Heart right ventricle (tissue), 16 donors: ENCODE measurements around the gene RNF138. TPM values are rescaled to one million over a fixed set of nuclear protein-coding genes. Genes with fewer than 3 reads are reported as not detected.
"Not testable (repeated sequence)": the region's sequence is repeated elsewhere in the genome, so short reads cannot be mapped to it uniquely, and the experiment has no call there.

ENCODE experiments used
- ATAC-seq, 8 donors: fragments of 200-7000 bp; cut with Tn5 transposase; one replicate each; pipeline ENCODE4 v1.9.1; 2020; ENCODE audit warnings: mild to moderate bottlenecking in 8 of 8, moderate library complexity in 8 of 8, moderate number of reproducible peaks in 1 of 8
- DNase-seq, 2 donors: peaks; one replicate each; pipeline ENCODE4 v3.0.0-alpha.2; 2020
- H3K27ac ChIP-seq, 10 donors: fragments of 200-600 bp; sonication (generic) in 2 of 10; one replicate each; pipeline versions ENCODE4 v1.5.0 to v1.8.0; 2020 to 2022; ENCODE audit warnings: mild to moderate bottlenecking in 3 of 10
- H3K27me3 ChIP-seq, 7 donors: fragments of 200-600 bp; one replicate each; pipeline ENCODE4 v1.8.0; 2021 to 2022; ENCODE audit warnings: mild to moderate bottlenecking in 2 of 7
- H3K36me3 ChIP-seq, 9 donors: fragments of 200-600 bp; sonication (generic) in 1 of 9; one replicate each; pipeline versions ENCODE4 v1.5.0 to v1.8.0; 2020 to 2022; ENCODE audit warnings: mild to moderate bottlenecking in 2 of 9
- H3K4me1 ChIP-seq, 9 donors: fragments of 200-600 bp; sonication (generic) in 1 of 9; one replicate each; pipeline versions ENCODE4 v1.5.0 to v1.8.0; 2020 to 2022; ENCODE audit warnings: mild to moderate bottlenecking in 4 of 9
- H3K4me3 ChIP-seq, 10 donors: fragments of 200-600 bp; sonication (generic) in 2 of 10; one replicate each; pipeline versions ENCODE4 v1.5.0 to v1.8.0; 2020 to 2022; ENCODE audit warnings: mild to moderate bottlenecking in 7 of 10, moderate library complexity in 2 of 10
- H3K9me3 ChIP-seq, 11 donors: fragments of 200-600 bp in 10 of 11; sonication (generic) in 2 of 11; one replicate each; pipeline versions ENCODE4 v1.5.0 to v1.8.0; 2013 to 2022; ENCODE audit warnings: mild to moderate bottlenecking in 2 of 11, control low read depth in 1 of 11, moderate library complexity in 1 of 11
- WGBS, 2 donors: extraction: QIAGEN DNeasy Blood & Tissue Kit; methylation state at CpG; one replicate each; pipeline ENCODE4 v1.1.7; 2013; ENCODE audit warnings: inconsistent platforms in 1 of 2; 5-methylcytosine and 5-hydroxymethylcytosine counted together
- intact Hi-C, 10 donors: fragments of 100-400 bp; cut with DNase I; formaldehyde crosslinking; loops; one replicate each; pipeline versions ENCODE4 v1.11.1 to v1.14.2; 2022
- polyA plus RNA-seq, 2 donors: library from polyadenylated mRNA; stranded (reverse); fragments of 200-250 nt; gene quantifications; one replicate each; pipeline ENCODE4 v1.2.3, GENCODE V29; 2013
- total RNA-seq, 10 donors: library from RNA; stranded (reverse); fragmentation: NEBNext Ultra II Directional in 3 of 10; extraction: Animal tissue kit (Norgen Biotek cat#: 25700) in 3 of 10; gene quantifications; one replicate each; pipeline versions ENCODE4 v1.2.1 to v1.2.4, GENCODE V29; 2021 to 2023
- TF ChIP-seq, protein P1 (sequence below), 9 donors: fragments of 200-600 bp; sonication (generic) in 2 of 9; IDR thresholded peaks; one replicate each; pipeline versions ENCODE4 v1.5.0 to v1.8.0; 2021 to 2022; ENCODE audit warnings: antibody characterized with exemption in 9 of 9, mild to moderate bottlenecking in 5 of 9, moderate library complexity in 1 of 9
- donor health status: Arrhythmogenic right ventricular cardiomyopathy.
- donor health status: ischemic (EF 13 %, LVEDD 7.1; RV severe dilation, severe dysfunction).
- donor health status: healthy with polysubstance abuse.
- donor health status: DM: no; HTN: yes; CAD: no.
- donor health status: DM: no; HTN: no; CAD: no.
- donor health status: ischemic (EF 25% LVEDD 6.9; RV normal size, moderate dysfunction).
- donor health status: ischemic (EF 25% LVEDD 5.7; RV mildly dilated, moderate dysfunction).
- donor health status: healthy.
- donor health status: DM: yes; HTN: yes; CAD: no.
- donor health status: Ischemic cardiomyopathy.
- donor health status: ischemic (EF 35%, LVEDD 5.7; RV mildly dilated, moderate dysfunction).
- donor health status: nonischemic (EF 11% LVEDD 7.7; RV severe dilation, severe dysfunction).
- donor health status: DM: yes; HTN: yes; CAD: no.
- donor health status: PGD.
- donor health status: ischemic (EF 29% LVEDD 5.4; RV normal size, mild dysfunction).
- donor health status: nonischemic (EF 23%, LVEDD 6.1; RV moderate dilation, normal function).

Gene RNF138
- total and polyA plus RNA-seq, 12 donors: 5.4 to 13.7 (median 10.3) TPM

DNA sequence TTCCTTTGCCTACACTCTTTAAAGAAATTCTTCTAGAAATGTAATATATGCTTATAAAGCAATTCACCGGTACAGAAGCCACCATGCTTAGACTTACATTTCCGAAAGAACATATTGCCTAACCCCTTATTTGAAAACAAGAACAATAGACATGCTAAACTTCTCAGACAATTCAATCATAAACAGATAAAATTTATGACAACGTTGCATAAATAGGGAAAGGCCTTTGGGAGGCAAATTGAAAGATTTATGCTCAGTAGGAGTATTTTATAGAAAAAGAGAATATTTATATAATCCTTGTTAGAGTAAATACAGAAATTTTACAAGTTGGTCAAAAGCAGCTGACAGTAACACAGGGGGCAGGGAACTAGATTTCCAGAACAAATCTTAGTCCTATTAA, 82.0 kb downstream of the RNF138 start:
- Histone ChIP-seq H3K9me3 (no peaks in the 10 kb centered on the region), H3K4me1 (peaks cover 0 to 19% (median 0%) of the 10 kb centered on the region in 9 donors), H3K4me3 (no peak overlapping the region), H3K27me3 (no peaks in the 10 kb centered on the region), H3K27ac (no peak overlapping the region), H3K36me3 (no peaks in the 10 kb centered on the region)
- TF ChIP-seq, protein P1, sequence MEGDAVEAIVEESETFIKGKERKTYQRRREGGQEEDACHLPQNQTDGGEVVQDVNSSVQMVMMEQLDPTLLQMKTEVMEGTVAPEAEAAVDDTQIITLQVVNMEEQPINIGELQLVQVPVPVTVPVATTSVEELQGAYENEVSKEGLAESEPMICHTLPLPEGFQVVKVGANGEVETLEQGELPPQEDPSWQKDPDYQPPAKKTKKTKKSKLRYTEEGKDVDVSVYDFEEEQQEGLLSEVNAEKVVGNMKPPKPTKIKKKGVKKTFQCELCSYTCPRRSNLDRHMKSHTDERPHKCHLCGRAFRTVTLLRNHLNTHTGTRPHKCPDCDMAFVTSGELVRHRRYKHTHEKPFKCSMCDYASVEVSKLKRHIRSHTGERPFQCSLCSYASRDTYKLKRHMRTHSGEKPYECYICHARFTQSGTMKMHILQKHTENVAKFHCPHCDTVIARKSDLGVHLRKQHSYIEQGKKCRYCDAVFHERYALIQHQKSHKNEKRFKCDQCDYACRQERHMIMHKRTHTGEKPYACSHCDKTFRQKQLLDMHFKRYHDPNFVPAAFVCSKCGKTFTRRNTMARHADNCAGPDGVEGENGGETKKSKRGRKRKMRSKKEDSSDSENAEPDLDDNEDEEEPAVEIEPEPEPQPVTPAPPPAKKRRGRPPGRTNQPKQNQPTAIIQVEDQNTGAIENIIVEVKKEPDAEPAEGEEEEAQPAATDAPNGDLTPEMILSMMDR (IDR thresholded peaks at IDR 0.05): no peak
- intact Hi-C loops: no loop called here
- ATAC-seq (no peak), DNase-seq (no peak)
- WGBS, 2 donors: 86 to 92% methylated on average over 3 of the region's 3 CpGs

DNA sequence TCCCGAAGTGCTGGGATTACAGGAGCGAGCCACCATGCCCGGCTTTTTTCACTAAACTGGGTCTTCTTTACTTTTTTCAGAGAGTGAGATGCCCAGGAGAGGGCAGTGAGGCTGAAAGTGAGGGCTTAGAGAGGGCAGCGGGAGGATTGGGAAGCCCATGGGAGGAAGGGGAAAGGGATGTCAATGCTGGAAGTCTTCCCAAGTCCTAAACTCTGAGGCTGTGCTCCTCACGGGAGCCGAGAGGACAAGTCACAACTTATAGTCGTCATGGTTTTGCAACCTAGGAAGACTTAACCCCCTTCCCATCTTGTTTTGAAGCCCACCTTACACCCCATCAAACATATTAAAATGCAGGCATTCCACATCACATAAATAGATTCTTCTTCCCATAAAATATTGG, 83.0 kb downstream of the RNF138 start:
- Histone ChIP-seq H3K9me3 (no peaks in the 10 kb centered on the region), H3K27ac (peak overlapping the region in 5 of 10 donors; percentile 2 to 63 (median 40)), H3K4me1 (peaks cover 0 to 19% (median 0%) of the 10 kb centered on the region in 9 donors), H3K27me3 (no peaks in the 10 kb centered on the region), H3K36me3 (no peaks in the 10 kb centered on the region), H3K4me3 (no peak overlapping the region)
- intact Hi-C loops: no loop called here
- WGBS, 2 donors: 63 to 81% methylated on average over 7 of the region's 7 CpGs
- no peak for DNase-seq
- TF ChIP-seq, protein P1 (IDR thresholded peaks at IDR 0.05): peak in 1 of 9 donors; percentile 3
- ATAC-seq: peak in 2 of 8 donors; percentile 37 to 71

DNA sequence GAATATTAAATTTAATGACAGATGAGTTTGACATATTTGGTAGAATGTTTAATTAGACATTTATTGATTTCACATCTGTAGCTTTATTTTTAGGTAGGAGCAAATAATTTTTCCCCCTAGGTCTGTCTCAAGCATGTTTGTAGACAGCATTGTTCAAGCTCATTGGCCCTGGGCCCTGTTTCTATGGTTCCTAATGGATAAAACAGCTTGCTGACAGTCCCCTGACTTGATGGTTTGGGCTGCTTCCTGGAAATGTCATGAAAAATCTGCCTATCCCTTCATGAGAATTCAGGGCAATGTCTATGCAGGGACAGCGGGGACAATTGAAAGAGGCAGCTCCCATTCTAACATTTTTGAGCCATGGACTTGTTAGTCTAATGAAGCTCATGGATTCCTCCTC, 83.6 kb downstream of the RNF138 start:
- Histone ChIP-seq H3K36me3 (no peaks in the 10 kb centered on the region), H3K27ac (peak overlapping the region in 2 of 10 donors; percentile 31 to 63), H3K27me3 (no peaks in the 10 kb centered on the region), H3K4me1 (peaks cover 0 to 23% (median 0%) of the 10 kb centered on the region in 9 donors), H3K4me3 (no peak overlapping the region), H3K9me3 (no peaks in the 10 kb centered on the region)
- peak in 1 of 2 donors; percentile 82 for DNase-seq
- 42 to 47% methylated on average over 1 of the region's 1 CpG for WGBS, 2 donors
- ATAC-seq: peak in 7 of 8 donors; percentile 74 to 96 (median 89)
- intact Hi-C loops: no loop called here
- TF ChIP-seq, protein P1 (IDR thresholded peaks at IDR 0.05): no peak

DNA sequence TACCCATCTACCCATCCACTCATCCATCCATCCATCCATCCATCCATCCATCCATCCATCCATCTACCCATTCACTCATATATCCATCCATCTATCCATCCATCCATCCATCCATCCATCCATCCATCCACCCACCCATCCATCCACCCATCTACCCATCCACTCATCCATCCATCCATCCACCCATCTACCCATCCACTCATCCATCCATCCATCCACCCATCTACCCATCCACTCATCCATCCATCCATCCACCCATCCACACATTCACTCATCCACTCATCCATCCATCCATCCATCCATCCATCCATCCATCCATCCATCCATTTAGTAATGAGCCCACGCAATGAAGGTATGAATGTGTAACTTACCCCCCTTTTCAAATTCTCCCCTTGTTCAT, 85.1 kb downstream of the RNF138 start:
- ATAC-seq, intact Hi-C loops, H3K36me3 ChIP-seq, DNase-seq, H3K9me3 ChIP-seq, H3K27me3 ChIP-seq, H3K27ac ChIP-seq, H3K4me3 ChIP-seq: not testable (repeated sequence)
- WGBS, 2 donors: 100% methylated on average over 1 of the region's 1 CpG
- peaks cover 0 to 23% (median 0%) of the 10 kb centered on the region in 9 donors for H3K4me1 ChIP-seq

DNA sequence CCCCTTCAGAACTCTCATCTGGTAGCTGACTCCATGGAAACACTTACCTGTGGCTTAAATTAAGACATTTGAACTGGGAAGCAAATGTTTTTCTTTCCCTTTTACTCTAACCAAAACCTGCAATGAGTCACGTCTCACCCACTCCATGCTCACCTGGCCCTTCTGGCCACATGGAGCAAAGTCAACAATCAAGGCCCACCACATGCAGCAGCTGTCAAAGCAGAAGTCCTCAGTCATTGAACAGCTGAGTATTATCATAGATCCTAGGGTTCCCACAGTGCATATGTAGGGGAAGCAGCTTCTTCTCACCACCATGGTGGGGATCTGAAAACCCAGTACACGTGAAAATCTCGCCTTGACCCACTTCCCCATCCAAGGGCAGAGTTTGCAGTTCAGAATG, 85.9 kb downstream of the RNF138 start:
- intact Hi-C loops: no loop called here
- WGBS, 2 donors: 84 to 88% methylated on average over 3 of the region's 3 CpGs
- Histone ChIP-seq H3K36me3 (no peaks in the 10 kb centered on the region), H3K9me3 (peaks cover 0 to 3% (median 0%) of the 10 kb centered on the region in 11 donors), H3K4me1 (peaks cover 0 to 23% (median 0%) of the 10 kb centered on the region in 9 donors), H3K4me3 (no peak overlapping the region), H3K27me3 (no peaks in the 10 kb centered on the region), H3K27ac (no peak overlapping the region)
- ATAC-seq (no peak), DNase-seq (no peak)
- TF ChIP-seq, protein P1 (IDR thresholded peaks at IDR 0.05): no peak

Other genes with a start within 250 kb of the RNF138 start
- gene TRAPPC8, start 148.7 kb upstream of the RNF138 start, total RNA-seq: 10 to 100 TPM; 26.3 to 39.1 (median 32.1) TPM
- gene TRAPPC8, start 148.7 kb upstream of the RNF138 start, polyA plus RNA-seq: 10 to 100 TPM; 13.6 to 14.6 TPM
- 1 to 10 TPM in 9 of 10 donors, under 1 TPM in 1; 0.92 to 7.7 (median 2.4) TPM for gene RNF125, start 73.0 kb upstream of the RNF138 start, total RNA-seq
- gene RNF125, start 73.0 kb upstream of the RNF138 start, polyA plus RNA-seq: 1 to 10 TPM; 2.7 to 5.1 TPM
- gene MEP1B, start 98.2 kb downstream of the RNF138 start, total RNA-seq: under 1 TPM in 1 of 10 donors, not detected in 9; 0.17 TPM
- not detected for gene MEP1B, start 98.2 kb downstream of the RNF138 start, polyA plus RNA-seq